GM12865 (cell line): Measurements from ENCODE around the gene AP3S1.

Source experiments
- DNase-seq: peaks from one replicate; pipeline ENCODE4 v3.0.0; 2010; ENCODE audit warnings: low read depth
- H3K4me3 ChIP-seq: 2 replicates; pipeline ENCODE4 v1.5.1; 2011; ENCODE audit warnings: mild to moderate bottlenecking, low read depth, low read length, control low read depth
- TF ChIP-seq, protein P1 (sequence below): IDR thresholded peaks from 2 replicates; pipeline ENCODE4 v1.5.1; 2011; ENCODE audit warnings: low read length, control low read depth, low read depth, inconsistent platforms; ENCODE audit not compliant: insufficient read depth; ENCODE audit errors: missing control alignments

The AP3S1 gene

DNA sequence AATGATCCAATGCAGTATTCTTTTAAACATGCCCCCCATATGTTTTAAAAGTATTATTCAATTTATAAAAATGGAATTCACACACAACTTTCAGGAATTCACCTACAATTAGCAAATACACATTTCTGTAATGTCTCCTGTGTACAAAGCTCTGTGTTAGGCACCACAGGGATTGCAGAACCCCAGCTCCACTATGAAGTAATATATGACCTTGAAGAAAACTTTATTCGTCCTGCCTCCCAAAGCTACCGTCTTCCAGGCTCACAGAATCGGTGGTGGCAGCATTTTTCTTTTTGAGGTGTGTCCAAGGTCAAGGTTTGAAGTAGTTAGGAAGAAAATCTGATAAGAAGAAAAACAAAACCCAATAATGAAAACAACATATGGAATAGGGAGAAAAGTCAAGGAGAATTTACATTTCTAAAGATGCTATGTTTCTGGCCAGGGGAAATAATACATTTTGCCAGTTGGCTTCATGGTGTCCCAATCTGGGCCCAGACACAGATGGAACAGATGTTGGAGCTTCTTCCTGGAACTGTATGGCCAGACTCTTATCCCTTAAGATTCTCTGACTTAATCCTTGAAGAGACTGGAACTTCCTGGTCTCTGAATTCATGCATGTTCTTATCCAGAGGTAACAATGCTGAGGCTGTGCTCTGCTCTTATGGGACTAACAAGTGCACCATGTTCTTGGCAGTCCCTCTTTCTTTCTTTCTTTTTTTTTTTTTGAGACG, 98.5 kb downstream of the AP3S1 start:
- TF ChIP-seq, protein P1, sequence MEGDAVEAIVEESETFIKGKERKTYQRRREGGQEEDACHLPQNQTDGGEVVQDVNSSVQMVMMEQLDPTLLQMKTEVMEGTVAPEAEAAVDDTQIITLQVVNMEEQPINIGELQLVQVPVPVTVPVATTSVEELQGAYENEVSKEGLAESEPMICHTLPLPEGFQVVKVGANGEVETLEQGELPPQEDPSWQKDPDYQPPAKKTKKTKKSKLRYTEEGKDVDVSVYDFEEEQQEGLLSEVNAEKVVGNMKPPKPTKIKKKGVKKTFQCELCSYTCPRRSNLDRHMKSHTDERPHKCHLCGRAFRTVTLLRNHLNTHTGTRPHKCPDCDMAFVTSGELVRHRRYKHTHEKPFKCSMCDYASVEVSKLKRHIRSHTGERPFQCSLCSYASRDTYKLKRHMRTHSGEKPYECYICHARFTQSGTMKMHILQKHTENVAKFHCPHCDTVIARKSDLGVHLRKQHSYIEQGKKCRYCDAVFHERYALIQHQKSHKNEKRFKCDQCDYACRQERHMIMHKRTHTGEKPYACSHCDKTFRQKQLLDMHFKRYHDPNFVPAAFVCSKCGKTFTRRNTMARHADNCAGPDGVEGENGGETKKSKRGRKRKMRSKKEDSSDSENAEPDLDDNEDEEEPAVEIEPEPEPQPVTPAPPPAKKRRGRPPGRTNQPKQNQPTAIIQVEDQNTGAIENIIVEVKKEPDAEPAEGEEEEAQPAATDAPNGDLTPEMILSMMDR, result no peak
- no peak overlapping the region for H3K4me3 ChIP-seq
- DNase-seq, result no peak

DNA sequence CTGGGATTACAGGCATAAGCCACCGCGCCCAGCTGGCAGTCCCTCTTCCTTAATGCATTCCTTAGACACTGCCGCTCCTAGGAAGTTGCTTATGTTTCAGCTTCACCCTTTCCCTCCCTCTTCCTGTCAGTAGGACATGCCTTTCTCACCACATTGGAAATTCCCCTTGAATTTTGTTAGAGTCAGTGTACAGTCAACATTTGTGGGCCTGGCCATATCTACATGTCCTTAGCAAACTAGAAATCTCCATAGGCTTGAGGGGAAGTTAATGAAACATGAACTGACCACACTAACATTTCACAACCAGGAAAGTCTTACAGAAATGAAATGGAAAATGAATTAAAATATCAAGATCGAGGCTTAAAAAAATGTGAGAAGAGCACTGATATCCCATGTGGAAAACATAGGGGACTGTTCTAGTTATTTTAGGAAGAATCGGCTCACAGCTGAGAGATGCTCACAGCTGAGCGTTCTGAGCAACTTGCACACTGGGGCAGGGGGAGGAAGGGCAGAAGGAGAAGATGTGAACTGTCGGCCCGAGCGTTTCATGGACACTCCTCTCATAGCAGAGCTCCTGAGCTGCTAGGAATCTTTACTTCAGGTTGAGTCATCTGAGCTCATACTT, 99.4 kb downstream of the AP3S1 start:
- no peak for DNase-seq
- TF ChIP-seq, protein P1, result no peak
- H3K4me3 ChIP-seq, result no peak overlapping the region

DNA sequence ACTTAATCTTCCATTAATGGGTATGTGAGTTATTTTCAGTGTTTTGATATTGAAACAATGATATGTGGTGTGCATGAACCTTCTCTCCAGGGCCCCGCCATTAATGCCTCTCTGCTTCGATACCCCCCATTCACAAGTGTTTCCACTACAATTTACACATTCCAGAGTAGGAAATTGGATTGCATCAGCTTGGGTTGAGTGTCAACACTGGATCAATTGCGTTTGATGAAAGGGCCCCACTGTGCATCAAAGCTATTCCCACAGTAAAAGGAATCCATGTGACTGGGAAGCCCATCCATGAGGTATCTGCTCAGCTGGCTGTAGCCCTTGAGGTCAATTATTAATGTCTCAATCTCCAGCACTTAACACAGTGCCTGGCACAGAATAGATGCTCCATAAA, 102.8 kb downstream of the AP3S1 start:
- no peak for DNase-seq

DNA sequence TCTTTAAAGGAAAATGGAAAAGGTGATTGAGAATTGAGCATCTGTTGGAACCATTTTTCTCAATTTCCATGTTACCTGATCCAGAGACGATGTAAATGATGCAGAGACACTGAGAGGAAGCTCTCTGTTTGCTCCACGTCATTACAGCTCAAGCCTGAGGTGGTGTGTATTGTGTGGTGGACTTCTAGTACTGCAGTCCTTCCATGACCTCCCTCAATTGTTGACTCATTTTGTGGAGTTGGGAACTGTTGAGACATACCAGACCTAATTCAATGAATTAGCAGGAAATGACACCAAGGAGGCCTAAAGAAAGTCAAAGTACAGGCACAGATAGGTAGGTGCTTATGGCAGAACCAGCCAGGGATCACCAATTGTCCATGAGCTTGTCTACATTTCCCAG, 104.9 kb downstream of the AP3S1 start:
- TF ChIP-seq, protein P1, result no peak
- DNase-seq, result no peak
- H3K4me3 ChIP-seq, result no peak overlapping the region

More for the DNA sequence above, 102.8 kb downstream of the AP3S1 start:
- TF ChIP-seq, protein P1, result no peak
- no peak overlapping the region for H3K4me3 ChIP-seq

DNA sequence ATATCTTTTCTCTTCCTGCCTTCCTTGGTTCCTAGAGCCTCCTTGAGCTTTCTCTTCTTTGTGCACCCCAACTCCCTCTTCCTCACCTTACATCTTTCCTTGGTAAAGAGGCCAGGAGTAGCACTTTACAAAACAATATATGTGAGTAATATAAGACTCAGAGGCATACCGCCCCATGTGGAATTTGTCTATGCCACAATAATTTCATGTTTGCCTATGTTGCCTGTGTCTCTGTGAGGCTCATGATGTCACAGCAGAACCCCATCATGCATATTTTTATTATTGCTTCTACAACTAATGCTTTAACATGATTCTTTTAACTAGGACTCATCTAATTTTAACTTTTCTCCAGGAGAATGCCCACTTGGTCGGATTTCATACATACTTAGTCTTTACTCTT, 105.5 kb downstream of the AP3S1 start:
- TF ChIP-seq, protein P1, result no peak
- no peak for DNase-seq
- H3K4me3 ChIP-seq, result no peak overlapping the region

DNA sequence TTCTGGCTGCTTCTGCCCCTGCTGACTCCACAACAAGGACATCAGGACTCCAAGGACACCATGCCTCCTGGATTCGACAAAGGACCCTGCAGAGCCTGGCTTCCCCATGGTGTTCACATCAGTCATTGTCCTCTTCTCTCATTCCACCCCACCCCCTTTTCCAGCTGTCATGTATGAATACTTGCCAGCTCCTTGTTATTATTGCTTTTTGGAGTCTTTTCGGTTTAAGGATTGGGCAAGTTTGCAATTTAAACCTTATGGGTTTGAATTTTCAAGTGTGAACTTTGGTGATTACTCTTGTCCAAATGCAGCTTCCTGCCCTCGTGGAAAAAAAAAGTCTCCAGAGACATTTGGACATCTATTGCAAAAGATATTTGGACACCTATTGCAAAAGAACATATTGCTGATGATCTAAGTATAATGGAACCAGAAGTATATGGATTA, 106.4 kb downstream of the AP3S1 start:
- H3K4me3 ChIP-seq, result no peak overlapping the region
- no peak for DNase-seq
- TF ChIP-seq, protein P1, result no peak
